IMR-90 (cell line): ENCODE results near the gene TRIM47. TPM values are rescaled to one million over a fixed set of nuclear protein-coding genes. Genes with fewer than 3 reads are reported as not detected.

Source experiments
- ATAC-seq: fragments of 200-7000 bp; cut with Tn5 transposase; 2 replicates; pipeline ENCODE4 v1.9.1; 2020; ENCODE audit warnings: low read depth, mild to moderate bottlenecking, moderate library complexity
- BruUV-seq: library from RNA; stranded (reverse); fragments of 400-500 nt; replicated peaks from 2 replicates; lab custom pipeline; 2021; lab: Mats Ljungman, UMichigan
- CTCF ChIA-PET: fragments of 300-600 bp; formaldehyde crosslinking; extraction: SDS; loops from one replicate; lab custom pipeline; 2021; ENCODE audit warnings: antibody characterized with exemption; lab: Yijun Ruan, JAX
- POLR2A ChIA-PET: fragments of 300-600 bp; sonication (Branson Sonifier 250); formaldehyde crosslinking; loops from one replicate; lab custom pipeline; 2022; ENCODE audit warnings: antibody characterized with exemption; ENCODE audit not compliant: unreplicated experiment; lab: Charles Lee
- DNase-seq: peaks from one replicate; pipeline ENCODE4 v3.0.0; 2013
- H2AFZ ChIP-seq: replicated peaks from 2 replicates; pipeline ENCODE3; 2013; ENCODE audit warnings: low read length, mild to moderate bottlenecking; ENCODE audit not compliant: poor library complexity
- H2AK5ac ChIP-seq: 2 replicates; pipeline ENCODE4 v1.6.1; 2013; ENCODE audit warnings: low read depth, low read length, inconsistent platforms
- H2AK9ac ChIP-seq: replicated peaks from 2 replicates; pipeline ENCODE3; 2013; ENCODE audit warnings: mild to moderate bottlenecking, low read depth, low read length, moderate library complexity; ENCODE audit not compliant: poor library complexity
- H2BK120ac ChIP-seq: 2 replicates; pipeline ENCODE4 v1.6.1; 2013; ENCODE audit warnings: low read depth, low read length, inconsistent platforms
- H2BK15ac ChIP-seq: 3 replicates; pipeline ENCODE4 v1.6.1; 2013; ENCODE audit warnings: low read depth, low read length, inconsistent platforms
- H2BK20ac ChIP-seq: 2 replicates; pipeline ENCODE4 v1.6.1; 2013; ENCODE audit warnings: low read depth, mild to moderate bottlenecking, inconsistent platforms, low read length, moderate library complexity
- H2BK5ac ChIP-seq: 2 replicates; pipeline ENCODE4 v1.6.1; 2013; ENCODE audit warnings: mild to moderate bottlenecking, low read depth, low read length, inconsistent platforms; ENCODE audit not compliant: poor library complexity, severe bottlenecking
- H3K14ac ChIP-seq: replicated peaks from 2 replicates; pipeline ENCODE4 v1.6.1; 2013; ENCODE audit warnings: low read depth, low read length, inconsistent platforms
- H3K18ac ChIP-seq: 2 replicates; pipeline ENCODE4 v1.6.1; 2013; ENCODE audit warnings: low read depth, low read length, control low read depth
- H3K23ac ChIP-seq: 2 replicates; pipeline ENCODE4 v1.6.1; 2013; ENCODE audit warnings: low read depth, low read length, inconsistent platforms
- H3K27ac ChIP-seq: 2 replicates; pipeline ENCODE4 v1.5.1; 2013; ENCODE audit warnings: mild to moderate bottlenecking, control low read depth, low read length; ENCODE audit not compliant: insufficient read depth
- H3K27me3 ChIP-seq: 2 replicates; pipeline ENCODE4 v1.6.1; 2013; ENCODE audit warnings: low read length; ENCODE audit not compliant: control insufficient read depth, insufficient read depth
- H3K36me3 ChIP-seq: 2 replicates; pipeline ENCODE4 v1.6.1; 2013; ENCODE audit warnings: low read length, mixed read lengths; ENCODE audit not compliant: control insufficient read depth, insufficient read depth
- H3K4ac ChIP-seq: 2 replicates; pipeline ENCODE4 v1.6.1; 2013; ENCODE audit warnings: low read depth, low read length, inconsistent platforms
- H3K4me1 ChIP-seq: 2 replicates; pipeline ENCODE4 v1.6.1; 2013; ENCODE audit warnings: low read length, mixed read lengths; ENCODE audit not compliant: control insufficient read depth, insufficient read depth
- H3K4me2 ChIP-seq: 2 replicates; pipeline ENCODE4 v1.6.1; 2013; ENCODE audit warnings: low read depth, mild to moderate bottlenecking, control low read depth, low read length, moderate library complexity
- H3K4me3 ChIP-seq: 2 replicates; pipeline ENCODE4 v1.5.1; 2013; ENCODE audit warnings: low read depth, mild to moderate bottlenecking, control low read depth, low read length, moderate library complexity; ENCODE audit not compliant: insufficient read depth
- H3K56ac ChIP-seq: 2 replicates; pipeline ENCODE4 v1.6.1; 2013; ENCODE audit warnings: low read length, inconsistent platforms; ENCODE audit not compliant: insufficient read depth; ENCODE audit errors: extremely low read depth
- H3K79me1 ChIP-seq, 2 experiments: 2 replicates each; pipeline ENCODE4 v1.6.1; 2013; ENCODE audit warnings: low read length in 2 of 2, inconsistent platforms in 1 of 2, low read depth in 1 of 2
- H3K9ac ChIP-seq: 2 replicates; pipeline ENCODE4 v1.6.1; 2013; ENCODE audit warnings: low read depth, low read length, control low read depth
- H3K9me1 ChIP-seq: 2 replicates; pipeline ENCODE4 v1.6.1; 2013; ENCODE audit warnings: low read length, inconsistent platforms; ENCODE audit not compliant: insufficient read depth
- H3K9me3 ChIP-seq: 2 replicates; pipeline ENCODE4 v1.6.1; 2013; ENCODE audit warnings: low read length; ENCODE audit not compliant: control insufficient read depth, insufficient read depth
- H4K20me1 ChIP-seq: 2 replicates; pipeline ENCODE4 v1.6.1; 2013; ENCODE audit warnings: low read length, inconsistent platforms; ENCODE audit not compliant: insufficient read depth
- H4K5ac ChIP-seq: 2 replicates; pipeline ENCODE4 v1.6.1; 2013; ENCODE audit warnings: mild to moderate bottlenecking, low read depth, low read length, control low read depth
- H4K8ac ChIP-seq, 2 experiments: 2 replicates each; pipeline ENCODE4 v1.6.1; 2013; ENCODE audit warnings: low read depth in 2 of 2, low read length in 2 of 2, control low read depth in 1 of 2, inconsistent platforms in 1 of 2
- H4K91ac ChIP-seq: 2 replicates; pipeline ENCODE4 v1.6.1; 2013; ENCODE audit warnings: low read depth, low read length, inconsistent platforms; ENCODE audit not compliant: insufficient read depth
- CEBPB ChIP-seq: IDR thresholded peaks from 2 replicates; pipeline ENCODE4 v1.6.1; 2012; ENCODE audit warnings: low read depth, low read length, improper control_type of control experiment
- WGBS, 2 experiments: methylation state at CpG; one replicate each; pipeline versions ENCODE4 v1.1.5 to v1.1.7; 2013; ENCODE audit warnings: missing lambda C conversion rate in 2 of 2; ENCODE audit not compliant: insufficient read length in 1 of 2; ENCODE audit errors: extremely low coverage in 2 of 2; 5-methylcytosine and 5-hydroxymethylcytosine counted together
- dilution Hi-C: fragments of 300-500 bp; cut with HindIII; formaldehyde crosslinking; loops from one replicate; pipeline ENCODE4 v1.14.3; 2018; ENCODE audit warnings: low sequenced_read_pairs; ENCODE audit not compliant: unreplicated experiment
- in situ Hi-C: fragments of 300-500 bp; cut with MboI; formaldehyde crosslinking; loops from 3 replicates; pipeline ENCODE4 v1.14.3; 2019; ENCODE audit warnings: low sequenced_read_pairs, inconsistent platforms, mixed read lengths
- intact Hi-C: fragments of 100-400 bp; cut with micrococcal nuclease; formaldehyde crosslinking; loops from 2 replicates; pipeline ENCODE4 v1.10.0; 2022
- polyA plus RNA-seq, 3 experiments: library from polyadenylated mRNA; depleted of rRNA; stranded (reverse); fragments of >200 nt; gene quantifications; 2 replicates each; pipeline ENCODE4 v1.2.3, GENCODE V29; 2012; ENCODE audit warnings: low replicate concordance in 1 of 3
- total RNA-seq: library from RNA; depleted of rRNA; stranded (reverse); fragments of >200 nt; gene quantifications from 2 replicates; pipeline ENCODE4 v1.2.3, GENCODE V29; 2012

The TRIM47 gene
- total and polyA plus RNA-seq, 2 of the 4 experiments (the other 2 are of a cell fraction), result 1.4 to 7.5 TPM

GRCh38 chr17:75921596-75921995, 43.2 kb upstream of the TRIM47 start:
- intact Hi-C loops, result no loop called here
- CTCF ChIA-PET, result no interaction called here
- dilution Hi-C loops, result no loop called here

More at GRCh38 chr17:75921596-75921995, 43.2 kb upstream of the TRIM47 start:
- no peak overlapping the region for H2AK9ac ChIP-seq
- BruUV-seq, result no TSS peak
- H3K56ac ChIP-seq, result no peak overlapping the region
- no peak overlapping the region for H4K91ac ChIP-seq
- no peak overlapping the region for H2AFZ ChIP-seq
- H3K4me1 ChIP-seq, result no peaks in the 10 kb centered on the region
- no peak overlapping the region for H2AK5ac ChIP-seq
- DNase-seq, result no peak
- H2BK20ac ChIP-seq, result no peak overlapping the region
- H3K4me3 ChIP-seq, result no peak overlapping the region
- no peaks in the 10 kb centered on the region for H3K79me1 ChIP-seq
- TF ChIP-seq CEBPB, result no peak
- no peak overlapping the region for H2BK15ac ChIP-seq
- H2BK120ac ChIP-seq, result no peak overlapping the region
- no peaks in the 10 kb centered on the region for H3K9me3 ChIP-seq
- no peaks in the 10 kb centered on the region; the same call in 1 of the 2 replicates for H3K9me1 ChIP-seq
- no peaks in the 10 kb centered on the region; the same call in 1 of the 2 replicates for H4K20me1 ChIP-seq
- no peak for ATAC-seq
- peaks cover 15% of the 10 kb centered on the region for H3K36me3 ChIP-seq
- H3K18ac ChIP-seq, result no peak overlapping the region
- no peak overlapping the region for H4K5ac ChIP-seq
- 97% methylated on average over 4 of the region's 15 CpGs; no CpG with 5 or more reads in 1 of the 2 experiments for WGBS, 2 experiments
- no peak overlapping the region for H3K9ac ChIP-seq
- H3K14ac ChIP-seq, result no peak overlapping the region
- no peaks in the 10 kb centered on the region for H3K27me3 ChIP-seq
- H2BK5ac ChIP-seq, result no peak overlapping the region
- H3K4me2 ChIP-seq, result no peak overlapping the region
- POLR2A ChIA-PET, result interaction anchor here (0.5 kb wide), 1 partner anchor 69 kb away, joined by 3 read pairs; no protein-coding TSS in a partner anchor
- in situ Hi-C loops, result no loop called here
- H3K4ac ChIP-seq, result no peak overlapping the region
- H4K8ac ChIP-seq, result no peak overlapping the region
- H3K23ac ChIP-seq, result no peak overlapping the region
- no peak overlapping the region for H3K27ac ChIP-seq
